K562 (cell line): ENCODE results near the gene FANCG. TPM values are rescaled to one million over a fixed set of nuclear protein-coding genes. Genes with fewer than 3 reads are reported as not detected.

Source experiments
- BCL6 ChIP-seq: fragments of 250-450 bp; sonication (Bioruptor Pico); IDR thresholded peaks from 2 replicates; pipeline ENCODE4 v1.4.0; 2020
- BRCA1 ChIP-seq, 2 experiments: fragments of 450-650 bp in 1 of 2; sonication (generic) in 1 of 2; formaldehyde crosslinking in 1 of 2; IDR thresholded peaks; 2 replicates each; pipeline versions ENCODE4 v1.5.0 to v1.6.1; 2017 to 2020; ENCODE audit warnings: mild to moderate bottlenecking in 1 of 2, missing genetic modification reagents in 1 of 2
- CC2D1A ChIP-seq: fragments of 450-650 bp; IDR thresholded peaks from 2 replicates; pipeline ENCODE4 v1.6.1; 2017; ENCODE audit warnings: mild to moderate bottlenecking
- DIDO1 ChIP-seq: fragments of 450-650 bp; IDR thresholded peaks from 2 replicates; pipeline ENCODE4 v1.6.1; 2016; ENCODE audit warnings: low read depth, missing biosample characterization, missing genetic modification characterization
- MITF ChIP-seq: IDR thresholded peaks from 2 replicates; pipeline ENCODE4 v1.6.1; 2014; ENCODE audit warnings: antibody characterized with exemption
- NCOA4 ChIP-seq: fragments of 450-650 bp; IDR thresholded peaks from 2 replicates; pipeline ENCODE4 v1.6.1; 2018; ENCODE audit warnings: mild to moderate bottlenecking; ENCODE audit not compliant: partially characterized antibody
- POLR2AphosphoS5 ChIP-seq: IDR thresholded peaks from 2 replicates; pipeline ENCODE4 v1.6.1; 2011; ENCODE audit warnings: mild to moderate bottlenecking, low read depth, low read length, moderate library complexity; ENCODE audit not compliant: control insufficient read depth, insufficient read depth
- POLR3A ChIP-seq: IDR thresholded peaks from 2 replicates; pipeline ENCODE4 v1.6.1; 2011; ENCODE audit warnings: borderline replicate concordance, mild to moderate bottlenecking, moderate library complexity; ENCODE audit not compliant: insufficient read length, insufficient read depth; ENCODE audit errors: extremely low read depth
- RCOR1 ChIP-seq, 2 experiments: IDR thresholded peaks; 2 replicates each; pipeline ENCODE4 v1.6.1; 2012; ENCODE audit warnings: low read depth in 2 of 2, low read length in 2 of 2, borderline replicate concordance in 1 of 2, improper control_type of control experiment in 1 of 2
- RFX1 ChIP-seq: fragments of 450-650 bp; IDR thresholded peaks from 2 replicates; pipeline ENCODE4 v1.6.1; 2016; ENCODE audit warnings: mild to moderate bottlenecking, moderate library complexity
- ZFP36 ChIP-seq: fragments of 150-350 bp; IDR thresholded peaks from 2 replicates; pipeline ENCODE4 v1.6.1; 2018; ENCODE audit warnings: low read length, low read depth; ENCODE audit not compliant: partially characterized antibody
- ZNF232 ChIP-seq: sonication (generic); formaldehyde crosslinking; IDR thresholded peaks from 2 replicates; pipeline ENCODE4 v1.8.0; 2022; ENCODE audit warnings: mild to moderate bottlenecking, missing genetic modification reagents
- ZNF282 ChIP-seq: sonication (generic); formaldehyde crosslinking; IDR thresholded peaks from 2 replicates; pipeline ENCODE4 v1.8.1; 2023; ENCODE audit warnings: missing genetic modification reagents
- polyA plus RNA-seq, 8 experiments: library from polyadenylated mRNA; depleted of rRNA in 4 of 8; stranded (reverse) in 5 of 8; unstranded in 3 of 8; fragments of >200 nt; fragmentation: Nextera tagmentation in 2 of 8; fragmentation: Illumina TruSeq in 1 of 8; extraction: Ambion mirVana in 2 of 8; extraction: Trizol in 1 of 8; gene quantifications; 2 replicates each; pipeline versions ENCODE4 v1.2.1 to v1.2.3, GENCODE V29; 2011 to 2014; ENCODE audit warnings: inconsistent platforms in 1 of 8, missing spikeins in 1 of 8
- total RNA-seq, 7 experiments: library from RNA; depleted of rRNA in 6 of 7; stranded (reverse); fragments of >200 nt in 6 of 7; fragmentation: Illumina TruSeq in 2 of 7; extraction: Trizol in 2 of 7; gene quantifications; 2 replicates each; pipeline versions ENCODE4 v1.2.1 to v1.2.3, GENCODE V29; 2011 to 2021; ENCODE audit warnings: low replicate concordance in 1 of 7
- TF ChIP-seq, protein P1 (sequence below), 2 experiments: fragments of 200-800 bp in 1 of 2; sonication (Bioruptor generic) in 1 of 2; sonication (generic) in 1 of 2; formaldehyde crosslinking in 1 of 2; IDR thresholded peaks in 1 of 2; conservative IDR thresholded peaks in 1 of 2; 2 replicates each; pipeline versions ENCODE4 v1.5.0 to v1.6.1; 2016 to 2020; ENCODE audit warnings: missing compliant biosample characterization in 1 of 2, missing genetic modification characterization in 1 of 2, missing genetic modification reagents in 1 of 2
- TF ChIP-seq, protein P2 (sequence below), 3 experiments: fragments of 200-800 bp in 1 of 3; sonication (Bioruptor generic) in 1 of 3; sonication (generic) in 1 of 3; formaldehyde crosslinking in 1 of 3; IDR thresholded peaks; 2 replicates each; pipeline versions ENCODE4 v1.6.1 to v1.8.0; 2016 to 2022; ENCODE audit warnings: mild to moderate bottlenecking in 2 of 3, missing compliant biosample characterization in 2 of 3, missing genetic modification characterization in 2 of 3, missing genetic modification reagents in 1 of 3
- TF ChIP-seq, protein P3 (sequence below): fragments of 200-800 bp; sonication (Bioruptor generic); IDR thresholded peaks from 2 replicates; pipeline ENCODE4 v1.6.1; 2017; ENCODE audit warnings: missing genetic modification characterization, missing compliant biosample characterization
- TF ChIP-seq, protein P4 (sequence below), 2 experiments: fragments of 450-650 bp in 1 of 2; sonication (generic) in 1 of 2; formaldehyde crosslinking; conservative IDR thresholded peaks; 2 replicates each; pipeline versions ENCODE4 v1.4.0 to v1.8.1; 2020 to 2022; ENCODE audit warnings: mild to moderate bottlenecking in 1 of 2, missing genetic modification reagents in 1 of 2
- TF ChIP-seq, protein P5 (sequence below), 2 experiments: fragments of 450-650 bp; conservative IDR thresholded peaks; 2 replicates each; pipeline ENCODE4 v1.6.1; 2017; ENCODE audit warnings: mild to moderate bottlenecking in 2 of 2, moderate library complexity in 2 of 2

Gene FANCG
- total and polyA plus RNA-seq, 9 of the 15 experiments (the other 6 are each of a cell fraction or from before 2014, with no cell fraction given), result 7.5 to 43.9 (median 31.0) TPM

- TF ChIP-seq POLR3A, result no peak
- TF ChIP-seq, protein P1, sequence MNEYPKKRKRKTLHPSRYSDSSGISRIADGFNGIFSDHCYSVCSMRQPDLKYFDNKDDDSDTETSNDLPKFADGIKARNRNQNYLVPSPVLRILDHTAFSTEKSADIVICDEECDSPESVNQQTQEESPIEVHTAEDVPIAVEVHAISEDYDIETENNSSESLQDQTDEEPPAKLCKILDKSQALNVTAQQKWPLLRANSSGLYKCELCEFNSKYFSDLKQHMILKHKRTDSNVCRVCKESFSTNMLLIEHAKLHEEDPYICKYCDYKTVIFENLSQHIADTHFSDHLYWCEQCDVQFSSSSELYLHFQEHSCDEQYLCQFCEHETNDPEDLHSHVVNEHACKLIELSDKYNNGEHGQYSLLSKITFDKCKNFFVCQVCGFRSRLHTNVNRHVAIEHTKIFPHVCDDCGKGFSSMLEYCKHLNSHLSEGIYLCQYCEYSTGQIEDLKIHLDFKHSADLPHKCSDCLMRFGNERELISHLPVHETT (CRISPR knock-in tag; conservative IDR thresholded peaks at IDR 0.05 in 1 of 2, IDR thresholded peaks at IDR 0.05 in 1 of 2), result no peak
- TF ChIP-seq, protein P2, sequence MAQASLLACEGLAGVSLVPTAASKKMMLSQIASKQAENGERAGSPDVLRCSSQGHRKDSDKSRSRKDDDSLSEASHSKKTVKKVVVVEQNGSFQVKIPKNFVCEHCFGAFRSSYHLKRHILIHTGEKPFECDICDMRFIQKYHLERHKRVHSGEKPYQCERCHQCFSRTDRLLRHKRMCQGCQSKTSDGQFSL (CRISPR knock-in tag; IDR thresholded peaks at IDR 0.05), result no peak
- TF ChIP-seq, protein P2 (tag; IDR thresholded peaks at IDR 0.05), result no peak
- TF ChIP-seq, protein P3, sequence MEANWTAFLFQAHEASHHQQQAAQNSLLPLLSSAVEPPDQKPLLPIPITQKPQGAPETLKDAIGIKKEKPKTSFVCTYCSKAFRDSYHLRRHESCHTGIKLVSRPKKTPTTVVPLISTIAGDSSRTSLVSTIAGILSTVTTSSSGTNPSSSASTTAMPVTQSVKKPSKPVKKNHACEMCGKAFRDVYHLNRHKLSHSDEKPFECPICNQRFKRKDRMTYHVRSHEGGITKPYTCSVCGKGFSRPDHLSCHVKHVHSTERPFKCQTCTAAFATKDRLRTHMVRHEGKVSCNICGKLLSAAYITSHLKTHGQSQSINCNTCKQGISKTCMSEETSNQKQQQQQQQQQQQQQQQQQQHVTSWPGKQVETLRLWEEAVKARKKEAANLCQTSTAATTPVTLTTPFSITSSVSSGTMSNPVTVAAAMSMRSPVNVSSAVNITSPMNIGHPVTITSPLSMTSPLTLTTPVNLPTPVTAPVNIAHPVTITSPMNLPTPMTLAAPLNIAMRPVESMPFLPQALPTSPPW (CRISPR knock-in tag), result peak; percentile 31; the same call in 1 of the 2 replicates
- no peak for TF ChIP-seq ZNF232 (CRISPR knock-in tag)
- TF ChIP-seq MITF, result no peak
- TF ChIP-seq POLR2AphosphoS5, result no peak
- TF ChIP-seq RCOR1 (IDR thresholded peaks at IDR 0.05; ENCODE audit: borderline replicate concordance in 1 of 2, low read depth in 2 of 2, low read length in 2 of 2), result peak in 1 of 2 experiments; percentile 27; a peak in 1 of 4 replicates
- TF ChIP-seq, protein P4, sequence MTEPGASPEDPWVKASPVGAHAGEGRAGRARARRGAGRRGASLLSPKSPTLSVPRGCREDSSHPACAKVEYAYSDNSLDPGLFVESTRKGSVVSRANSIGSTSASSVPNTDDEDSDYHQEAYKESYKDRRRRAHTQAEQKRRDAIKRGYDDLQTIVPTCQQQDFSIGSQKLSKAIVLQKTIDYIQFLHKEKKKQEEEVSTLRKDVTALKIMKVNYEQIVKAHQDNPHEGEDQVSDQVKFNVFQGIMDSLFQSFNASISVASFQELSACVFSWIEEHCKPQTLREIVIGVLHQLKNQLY (CRISPR knock-in tag; conservative IDR thresholded peaks at IDR 0.05), result no peak
- no peak for TF ChIP-seq NCOA4
- TF ChIP-seq BRCA1 (IDR thresholded peaks at IDR 0.05), result no peak
- TF ChIP-seq BRCA1 (CRISPR knock-in tag; IDR thresholded peaks at IDR 0.05), result no peak
- TF ChIP-seq ZNF282, result no peak
- TF ChIP-seq RFX1, result peak; percentile 94
- no peak for TF ChIP-seq CC2D1A
- no peak for TF ChIP-seq BCL6
- TF ChIP-seq, protein P5, sequence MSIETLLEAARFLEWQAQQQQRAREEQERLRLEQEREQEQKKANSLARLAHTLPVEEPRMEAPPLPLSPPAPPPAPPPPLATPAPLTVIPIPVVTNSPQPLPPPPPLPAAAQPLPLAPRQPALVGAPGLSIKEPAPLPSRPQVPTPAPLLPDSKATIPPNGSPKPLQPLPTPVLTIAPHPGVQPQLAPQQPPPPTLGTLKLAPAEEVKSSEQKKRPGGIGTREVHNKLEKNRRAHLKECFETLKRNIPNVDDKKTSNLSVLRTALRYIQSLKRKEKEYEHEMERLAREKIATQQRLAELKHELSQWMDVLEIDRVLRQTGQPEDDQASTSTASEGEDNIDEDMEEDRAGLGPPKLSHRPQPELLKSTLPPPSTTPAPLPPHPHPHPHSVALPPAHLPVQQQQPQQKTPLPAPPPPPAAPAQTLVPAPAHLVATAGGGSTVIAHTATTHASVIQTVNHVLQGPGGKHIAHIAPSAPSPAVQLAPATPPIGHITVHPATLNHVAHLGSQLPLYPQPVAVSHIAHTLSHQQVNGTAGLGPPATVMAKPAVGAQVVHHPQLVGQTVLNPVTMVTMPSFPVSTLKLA (conservative IDR thresholded peaks at IDR 0.05), result no peak
- no peak for TF ChIP-seq ZFP36
- no peak for TF ChIP-seq DIDO1
Measured at GRCh38 chr9:35114113-35114839, 34.5 kb upstream of the FANCG start (continued).
